Measurements from ENCODE around the gene PLXNC1.

PLXNC1 gene

DNA sequence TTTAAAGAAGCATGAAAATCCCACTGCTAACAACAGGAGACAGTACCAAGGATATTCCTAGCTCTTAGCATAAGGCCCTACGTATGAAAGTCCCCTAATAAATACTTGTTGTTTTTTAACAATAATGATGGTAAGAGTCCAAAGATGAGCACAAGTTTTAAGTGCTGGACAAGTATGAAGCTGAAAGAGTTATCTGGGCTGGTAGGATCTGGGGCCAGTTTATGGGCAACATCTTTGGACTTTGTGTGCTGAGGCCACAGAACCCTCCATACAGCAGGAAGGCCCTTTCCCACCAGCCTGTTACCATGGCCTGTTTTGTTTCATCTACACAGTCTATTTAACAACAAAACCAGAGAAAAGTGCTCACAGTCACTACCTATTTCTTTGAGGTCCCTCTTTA lies 12.5 kb upstream of the PLXNC1 start:
- no peak for DNase-seq

DNA sequence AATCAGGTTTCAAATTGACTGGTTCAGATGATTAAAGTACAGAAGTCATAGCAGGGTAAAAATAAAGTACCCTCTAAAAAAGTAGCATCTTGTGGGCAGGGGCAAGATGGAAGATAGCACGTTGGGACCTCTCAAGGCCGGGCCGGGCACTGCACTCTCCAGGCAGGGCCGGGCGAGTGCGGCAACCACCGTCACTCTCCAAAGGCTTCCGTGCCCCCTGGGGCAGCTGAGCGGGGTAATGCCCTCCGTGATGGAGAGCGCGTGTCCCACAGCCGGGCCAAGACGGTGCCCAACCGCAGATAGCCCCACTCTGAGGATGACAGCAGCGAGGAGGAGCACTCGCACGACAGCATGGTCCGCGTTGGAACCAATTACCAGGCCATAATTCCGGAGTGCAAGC lies 8.6 kb upstream of the PLXNC1 start:
- no peak for DNase-seq

DNA sequence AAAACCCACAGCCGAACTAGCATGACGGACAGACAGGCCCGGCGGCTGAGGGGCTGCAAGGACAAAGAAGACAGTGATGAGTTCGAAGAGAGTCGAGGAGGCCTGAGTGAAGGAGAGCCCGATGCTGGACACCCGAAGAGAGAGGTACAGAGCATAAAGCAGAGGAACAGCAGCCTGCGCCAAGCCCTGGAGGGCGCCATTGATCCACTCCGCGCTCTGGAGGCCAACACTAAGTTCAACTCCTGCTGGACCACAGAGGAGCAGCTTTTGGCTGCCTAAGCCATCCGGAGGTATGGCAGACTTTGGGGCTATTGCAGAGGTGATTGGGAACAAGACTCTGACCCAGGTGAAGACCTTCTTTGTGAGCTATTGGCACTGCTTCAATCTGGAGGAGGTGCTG lies 7.8 kb upstream of the PLXNC1 start:
- DNase-seq: peak; percentile 33 to 36

DNA sequence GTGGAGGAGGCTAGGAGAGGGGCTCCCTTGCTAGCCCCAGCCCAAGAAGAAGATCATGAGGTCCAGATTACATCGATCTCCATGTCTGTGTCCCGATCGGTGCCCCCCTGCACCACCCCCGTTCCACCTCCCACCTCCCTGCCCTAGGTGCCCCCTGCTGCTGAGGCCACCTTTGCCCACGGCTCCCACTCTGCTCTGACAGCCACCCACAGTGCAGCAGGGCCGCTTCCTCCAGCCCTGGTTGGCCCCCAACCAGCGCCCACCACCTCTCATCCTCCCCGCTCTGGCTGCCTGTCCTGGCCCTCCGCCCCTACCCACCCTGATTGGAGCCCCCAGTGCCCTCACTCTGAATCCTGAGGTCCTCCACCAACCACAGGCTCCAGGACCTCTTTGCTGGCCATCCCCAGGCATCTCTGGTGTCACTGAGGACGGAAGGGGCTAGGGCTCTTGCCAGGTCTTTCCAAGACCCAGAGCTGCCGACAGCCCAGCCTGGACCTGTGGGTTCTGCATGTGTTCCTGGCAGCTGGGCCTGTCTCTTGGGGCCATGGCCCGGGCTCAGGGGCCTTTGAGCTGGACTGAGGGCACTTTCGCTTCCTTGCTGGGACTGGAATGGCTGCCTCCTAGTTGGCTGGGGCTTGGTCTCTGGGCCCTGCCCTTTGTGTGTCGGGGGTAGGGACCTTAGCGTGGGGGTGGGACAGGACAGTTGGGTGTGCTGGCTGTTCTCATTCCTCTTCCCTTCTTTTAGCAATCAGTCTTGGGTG lies 7.2 kb upstream of the PLXNC1 start:
- DNase-seq: no peak

DNA sequence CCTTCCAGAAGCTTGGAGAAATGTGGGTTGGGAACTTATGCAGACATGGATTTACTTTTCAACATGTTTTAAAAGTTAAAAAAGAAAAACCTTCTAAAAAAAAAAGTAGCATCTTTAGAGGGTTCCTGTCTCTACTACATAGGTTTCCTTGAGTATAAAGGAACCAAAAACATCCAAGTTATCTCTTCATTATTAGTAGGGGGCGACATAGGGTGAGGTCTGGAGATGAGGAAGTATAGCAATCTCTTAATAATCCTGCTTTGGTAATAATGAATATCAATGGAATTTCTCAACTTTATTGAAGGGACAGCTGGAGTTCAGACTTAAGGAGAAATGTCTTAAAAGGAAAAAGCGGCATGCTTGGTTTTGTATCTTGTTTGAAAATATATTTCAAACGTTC lies 6.5 kb upstream of the PLXNC1 start:
- no peak for DNase-seq

DNA sequence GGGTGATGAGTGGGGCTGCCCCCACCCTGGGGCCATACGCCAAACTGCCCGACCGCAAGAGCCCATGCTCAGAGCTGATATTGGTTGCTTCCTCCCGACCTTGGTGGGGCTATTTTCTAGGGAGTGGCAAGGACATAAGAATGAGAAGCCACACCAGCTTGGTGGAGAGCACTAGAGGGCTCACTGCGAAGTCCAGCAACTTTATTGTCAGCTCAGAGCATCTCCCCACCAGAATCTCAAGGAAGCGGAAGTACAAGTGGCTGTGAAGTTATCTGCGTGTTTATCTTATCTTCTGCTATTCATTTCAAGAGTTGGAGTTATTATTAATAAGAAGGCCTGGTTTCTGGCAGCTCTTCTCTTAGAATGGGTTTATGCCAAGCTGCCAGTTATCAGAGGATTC lies 4.9 kb upstream of the PLXNC1 start:
- no peak for DNase-seq

DNA sequence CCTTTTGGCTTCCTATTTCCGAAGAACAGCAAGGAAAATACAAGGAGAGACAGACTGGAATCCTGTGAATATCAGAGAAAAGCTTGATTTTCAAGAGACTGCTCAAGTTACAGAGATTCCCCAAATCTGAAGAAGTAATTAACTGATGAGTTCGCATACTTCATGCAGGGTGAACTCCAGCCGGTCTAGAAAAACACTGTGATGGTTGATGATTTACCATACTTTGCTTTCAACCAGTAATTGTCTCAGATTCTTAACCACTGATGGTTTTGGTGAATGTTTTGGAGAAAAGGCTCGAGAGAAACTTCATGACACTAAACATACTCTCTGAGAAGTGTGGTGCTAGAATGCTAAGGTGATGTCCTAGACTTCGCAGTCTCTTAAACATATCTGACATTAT lies 4.4 kb upstream of the PLXNC1 start:
- DNase-seq: no peak

DNA sequence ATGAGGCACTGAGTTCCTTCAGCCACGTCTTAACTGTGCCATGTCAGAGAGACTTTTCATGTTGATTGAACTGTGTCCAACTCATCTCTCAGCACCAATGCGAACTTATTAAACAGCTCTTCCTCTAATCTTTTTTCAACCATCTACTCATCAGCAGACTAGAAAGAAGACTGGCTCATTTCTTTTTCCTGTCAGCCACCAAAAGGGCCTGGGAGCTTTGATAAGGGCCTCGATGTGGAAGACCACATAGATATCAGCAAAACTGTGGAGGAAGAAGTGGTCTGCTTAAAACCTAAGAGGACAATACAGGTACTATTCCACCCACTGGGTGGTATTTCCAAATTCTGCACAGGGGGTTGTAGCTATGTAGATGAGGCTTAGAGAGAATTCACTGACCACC lies 3.6 kb upstream of the PLXNC1 start:
- no peak for DNase-seq

DNA sequence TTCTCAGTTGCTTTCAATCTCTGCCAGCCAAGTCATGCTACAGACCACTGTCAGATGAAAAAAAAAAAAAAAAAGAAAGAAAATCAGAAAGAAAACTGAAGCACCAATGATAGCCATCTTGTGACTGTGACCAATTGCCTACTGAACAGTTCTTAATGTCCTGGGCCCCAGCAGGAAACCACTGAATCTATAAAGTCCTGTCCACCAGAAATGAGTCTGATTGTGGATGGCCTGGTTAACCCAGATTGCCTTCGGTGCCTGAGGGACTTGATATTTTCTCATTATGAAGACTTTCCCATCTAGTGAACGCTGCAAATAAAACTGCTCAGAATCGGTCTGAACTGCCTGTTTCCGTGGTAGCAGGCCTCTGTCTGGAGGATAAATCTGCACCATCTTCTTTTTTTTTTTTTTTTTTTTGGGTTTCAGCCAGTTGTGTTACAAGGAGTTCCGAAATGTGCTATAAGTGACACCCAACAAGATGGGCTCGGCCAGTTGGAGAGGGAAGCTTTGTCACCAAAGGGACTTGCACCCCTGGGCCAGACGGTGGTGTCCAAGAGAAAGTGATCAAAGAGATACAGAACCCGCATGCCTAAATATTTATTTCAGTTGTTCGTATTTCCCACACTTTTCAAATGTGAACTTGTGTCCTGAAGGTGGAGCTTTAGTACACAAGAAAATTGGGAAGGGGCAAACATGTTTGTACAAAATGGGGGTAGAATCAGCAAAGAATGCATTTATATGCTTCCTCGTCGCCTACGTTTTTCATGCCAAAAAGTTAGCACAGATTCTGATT lies 3.0 kb upstream of the PLXNC1 start:
- no peak for DNase-seq

DNA sequence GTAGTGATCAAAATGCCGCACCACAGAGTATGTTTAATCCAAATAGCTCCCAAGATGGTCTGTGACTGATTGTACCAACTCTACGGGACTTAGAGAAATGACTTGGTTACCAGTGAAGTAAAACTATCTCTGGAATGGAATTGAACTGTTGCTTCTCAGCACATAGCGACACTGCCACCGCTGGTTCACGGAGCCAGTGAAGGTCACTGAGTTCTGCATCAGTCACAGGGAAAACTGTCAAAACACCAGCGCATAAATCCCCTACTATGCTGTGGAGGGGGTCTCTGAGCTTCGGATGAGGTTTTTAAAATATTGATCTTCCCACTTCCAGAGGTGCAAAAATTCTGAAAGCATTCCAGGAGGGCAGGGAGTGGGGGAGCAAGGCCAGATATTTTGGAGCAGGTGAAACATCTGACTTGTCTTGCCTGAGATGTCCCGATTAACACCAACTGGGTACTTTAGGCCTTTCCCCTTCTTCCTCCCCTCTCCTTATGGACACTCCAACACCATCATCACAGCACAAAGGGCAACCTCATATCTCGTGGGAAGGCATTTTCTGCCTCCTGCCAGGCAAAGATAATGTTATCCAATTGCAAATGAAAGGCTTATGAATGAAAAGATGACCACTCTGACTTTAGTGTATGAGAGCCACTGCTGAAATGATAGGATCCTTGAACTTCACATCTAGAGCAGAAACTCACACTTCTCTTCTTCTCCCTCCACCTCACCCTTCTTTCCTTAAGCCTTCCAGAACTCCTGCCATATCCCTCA lies 2.0 kb upstream of the PLXNC1 start:
- DNase-seq: no peak

DNA sequence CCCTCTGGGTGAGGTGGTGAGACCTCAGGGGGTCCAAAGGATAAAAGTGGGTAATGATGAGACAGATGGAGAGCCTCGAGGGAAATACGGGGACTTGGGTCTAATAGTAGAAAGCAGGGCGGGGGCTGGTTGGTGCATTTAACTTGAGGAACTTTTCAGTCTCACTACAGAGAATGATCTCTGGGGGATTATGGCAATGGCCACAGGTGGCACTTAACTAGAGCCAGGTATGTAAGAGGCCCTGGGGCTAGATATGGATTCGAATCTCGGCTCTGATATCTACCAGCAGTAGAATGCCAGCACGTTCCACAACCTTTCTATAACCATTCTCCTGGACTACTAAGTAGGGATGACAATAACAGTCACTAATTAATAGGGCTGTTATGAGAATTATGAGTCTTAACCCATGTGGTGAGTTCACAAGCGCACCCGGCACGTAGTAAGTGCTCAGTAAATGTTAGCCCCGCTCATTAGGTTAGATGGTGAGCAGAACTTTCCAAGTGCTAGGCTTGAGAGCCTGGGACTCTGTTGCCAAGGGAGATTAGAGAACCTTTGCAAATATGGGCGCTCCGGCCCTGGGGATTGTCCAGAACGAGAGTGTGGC lies 888 bp upstream of the PLXNC1 start:
- no peak for DNase-seq

DNA sequence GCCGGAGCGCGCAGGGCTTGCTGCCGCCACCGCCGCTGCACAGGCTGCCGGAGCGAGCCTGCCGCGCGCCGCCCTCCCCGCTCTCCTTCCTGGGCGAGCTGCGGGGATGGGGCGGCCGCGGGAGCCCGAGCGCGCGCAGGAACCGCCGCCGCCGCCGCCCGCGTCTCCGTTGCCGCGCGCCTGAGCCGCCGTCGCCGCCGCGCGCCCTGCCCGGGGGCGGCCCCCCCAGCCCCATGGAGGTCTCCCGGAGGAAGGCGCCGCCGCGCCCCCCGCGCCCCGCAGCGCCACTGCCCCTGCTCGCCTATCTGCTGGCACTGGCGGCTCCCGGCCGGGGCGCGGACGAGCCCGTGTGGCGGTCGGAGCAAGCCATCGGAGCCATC lies 352 bp downstream of the PLXNC1 start:
- DNase-seq: no peak

DNA sequence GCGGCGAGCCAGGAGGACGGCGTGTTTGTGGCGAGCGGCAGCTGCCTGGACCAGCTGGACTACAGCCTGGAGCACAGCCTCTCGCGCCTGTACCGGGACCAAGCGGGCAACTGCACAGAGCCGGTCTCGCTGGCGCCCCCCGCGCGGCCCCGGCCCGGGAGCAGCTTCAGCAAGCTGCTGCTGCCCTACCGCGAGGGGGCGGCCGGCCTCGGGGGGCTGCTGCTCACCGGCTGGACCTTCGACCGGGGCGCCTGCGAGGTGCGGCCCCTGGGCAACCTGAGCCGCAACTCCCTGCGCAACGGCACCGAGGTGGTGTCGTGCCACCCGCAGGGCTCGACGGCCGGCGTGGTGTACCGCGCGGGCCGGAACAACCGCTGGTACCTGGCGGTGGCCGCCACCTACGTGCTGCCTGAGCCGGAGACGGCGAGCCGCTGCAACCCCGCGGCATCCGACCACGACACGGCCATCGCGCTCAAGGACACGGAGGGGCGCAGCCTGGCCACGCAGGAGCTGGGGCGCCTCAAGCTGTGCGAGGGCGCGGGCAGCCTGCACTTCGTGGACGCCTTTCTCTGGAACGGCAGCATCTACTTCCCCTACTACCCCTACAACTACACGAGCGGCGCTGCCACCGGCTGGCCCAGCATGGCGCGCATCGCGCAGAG lies 873 bp downstream of the PLXNC1 start:
- DNase-seq: peak; percentile 21 to 30

DNA sequence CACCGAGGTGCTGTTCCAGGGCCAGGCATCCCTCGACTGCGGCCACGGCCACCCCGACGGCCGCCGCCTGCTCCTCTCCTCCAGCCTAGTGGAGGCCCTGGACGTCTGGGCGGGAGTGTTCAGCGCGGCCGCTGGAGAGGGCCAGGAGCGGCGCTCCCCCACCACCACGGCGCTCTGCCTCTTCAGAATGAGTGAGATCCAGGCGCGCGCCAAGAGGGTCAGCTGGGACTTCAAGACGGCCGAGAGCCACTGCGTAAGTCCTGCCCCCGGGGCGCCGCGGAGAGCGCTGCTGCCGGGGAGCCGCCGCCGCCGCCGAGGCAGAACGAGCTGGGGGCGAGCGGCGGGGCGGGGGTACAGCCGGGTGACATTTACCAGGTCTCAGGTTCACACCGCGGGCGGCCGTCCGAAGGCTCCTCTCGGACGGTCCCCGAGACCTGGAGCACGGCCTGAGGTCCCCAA lies 1.4 kb downstream of the PLXNC1 start:
- DNase-seq: peak in 1 of 2 experiments; percentile 5

DNA sequence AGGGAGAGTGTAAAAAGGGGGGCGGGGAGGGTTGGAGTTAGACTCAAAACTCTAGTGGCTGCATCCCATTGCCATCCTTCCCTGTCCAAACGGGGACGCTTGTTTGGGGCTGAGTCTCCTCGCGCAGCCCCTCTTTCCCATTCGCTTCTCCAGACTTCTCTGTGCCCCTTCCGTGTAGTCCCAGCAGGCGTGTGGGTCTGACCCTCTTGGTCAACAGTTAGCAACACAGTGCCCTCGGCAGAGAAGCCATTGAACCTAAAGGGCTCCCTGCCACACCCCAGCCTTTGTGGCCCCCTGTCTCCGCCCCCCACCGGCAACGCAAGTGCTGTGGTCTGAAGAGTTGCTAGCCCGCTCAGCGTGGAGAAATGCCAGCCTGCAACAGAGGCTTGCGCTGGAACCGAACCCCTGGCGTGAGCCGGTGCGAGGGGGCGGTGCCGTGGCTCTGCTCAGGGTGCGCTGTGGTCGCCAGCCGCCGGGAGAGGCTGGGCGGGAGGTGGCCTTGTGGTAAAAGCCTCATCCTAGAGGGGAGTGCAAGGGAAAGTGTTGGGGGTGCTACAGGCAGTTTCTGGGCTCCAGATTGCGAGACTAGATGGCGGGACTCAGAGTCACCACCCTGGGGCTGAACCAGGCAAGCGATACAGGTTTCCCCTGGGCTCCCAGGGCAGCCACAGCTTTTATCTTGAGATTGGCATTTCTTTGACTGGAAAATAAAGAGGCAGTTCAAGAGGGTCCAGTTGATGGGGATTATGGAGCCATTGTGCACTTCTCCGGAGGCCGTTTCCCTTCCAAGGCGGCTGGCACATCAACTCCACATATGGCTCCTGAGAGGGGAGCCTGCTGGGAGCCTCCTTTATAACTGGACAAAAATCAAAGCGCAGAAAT lies 2.1 kb downstream of the PLXNC1 start:
- peak; percentile 22 to 23 for DNase-seq

DNA sequence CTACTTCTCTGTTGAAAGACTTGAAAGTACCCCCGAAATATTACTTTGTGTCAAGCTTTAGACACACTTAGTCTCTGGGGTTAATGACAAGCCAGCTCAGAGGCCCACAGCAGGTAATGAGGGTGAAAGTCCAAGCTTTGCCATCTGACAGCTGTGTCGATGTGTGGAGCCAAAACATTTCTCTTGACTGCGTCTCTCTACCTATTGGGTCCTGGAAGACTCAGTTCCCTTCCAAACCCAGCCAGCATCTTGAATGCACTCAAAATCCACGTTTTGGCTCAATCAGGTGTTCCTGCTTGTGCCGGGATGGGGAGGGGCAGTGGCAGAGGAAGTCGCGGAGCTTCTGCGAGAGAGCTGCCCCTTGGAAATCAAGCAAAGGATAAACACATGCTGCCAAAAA lies 3.2 kb downstream of the PLXNC1 start:
- no peak for DNase-seq

DNA sequence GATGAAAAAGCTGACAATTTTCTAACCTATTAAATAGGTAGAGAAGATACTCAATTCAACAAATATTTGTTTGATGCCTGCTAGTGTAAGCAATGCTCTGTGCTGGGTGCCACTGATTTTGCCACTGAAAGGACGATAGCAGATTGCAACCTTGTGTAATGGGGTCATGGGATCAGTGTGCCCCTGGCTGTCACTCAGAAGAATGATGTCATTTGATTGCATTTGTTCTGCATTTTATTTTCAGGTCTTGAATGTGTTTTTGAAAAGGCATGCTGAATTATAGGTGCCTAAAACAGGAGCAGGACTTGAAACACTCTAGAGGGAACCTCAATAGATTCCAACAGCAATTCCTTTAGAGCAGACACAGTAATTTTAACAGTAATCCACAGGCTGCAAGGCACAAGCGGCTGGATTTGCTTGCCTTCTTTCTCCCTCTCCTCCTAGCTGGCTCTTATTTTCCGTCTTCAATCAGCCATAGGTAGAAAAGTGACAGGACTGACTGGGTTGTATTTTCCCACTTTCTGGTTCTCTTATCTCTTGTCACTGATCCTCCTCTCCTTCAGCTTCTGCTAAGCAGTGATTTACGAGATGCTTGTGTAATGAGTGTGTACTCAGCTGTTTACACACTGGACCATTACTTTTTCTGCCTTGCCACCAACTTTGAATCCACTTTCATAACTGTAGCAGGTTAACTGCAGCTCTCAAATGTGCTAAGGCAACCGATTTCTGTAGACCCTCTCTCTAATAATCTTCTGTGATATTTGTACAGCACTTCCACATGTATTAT lies 4.1 kb downstream of the PLXNC1 start:
- DNase-seq: no peak

DNA sequence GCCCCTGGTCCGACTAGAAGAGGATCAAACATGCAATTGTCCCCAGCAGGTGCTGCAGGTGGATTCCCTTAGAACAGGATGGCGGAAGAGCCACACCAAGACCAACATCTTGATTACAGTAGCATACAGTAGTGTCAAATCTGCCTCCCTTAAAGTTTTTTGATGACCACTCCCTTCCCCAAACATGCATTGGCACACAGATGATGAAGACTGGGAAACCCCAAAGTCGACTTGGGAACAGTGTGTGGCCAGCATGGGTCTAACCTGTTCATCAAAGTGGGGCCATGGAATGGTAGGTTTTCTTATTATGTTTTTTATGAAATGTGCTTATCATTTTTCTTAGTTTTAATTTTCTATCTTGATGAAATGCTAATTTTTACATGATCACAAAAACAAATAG lies 8.8 kb downstream of the PLXNC1 start:
- DNase-seq: no peak

DNA sequence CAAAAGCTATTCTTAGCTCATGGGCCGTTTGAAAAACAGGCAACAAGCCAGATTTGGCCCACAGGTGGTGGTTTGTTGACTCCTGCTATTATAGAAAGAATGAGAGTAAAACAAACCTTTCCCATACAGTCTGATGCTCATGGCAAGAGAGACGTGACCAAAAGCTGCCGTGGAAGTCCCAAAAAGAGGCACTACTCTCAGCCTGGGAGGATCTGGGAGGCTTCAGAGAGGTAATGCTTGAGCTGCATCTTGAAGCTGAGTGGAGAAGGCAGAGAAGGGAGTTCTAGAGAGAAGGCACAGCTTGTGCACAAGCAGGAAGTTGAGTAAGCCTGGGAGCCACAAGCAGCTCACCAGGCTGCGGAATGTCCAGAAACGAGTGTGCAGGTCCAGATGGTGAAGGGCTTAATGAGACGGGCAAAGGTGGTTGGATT lies 9.6 kb downstream of the PLXNC1 start:
- no peak for DNase-seq

DNA sequence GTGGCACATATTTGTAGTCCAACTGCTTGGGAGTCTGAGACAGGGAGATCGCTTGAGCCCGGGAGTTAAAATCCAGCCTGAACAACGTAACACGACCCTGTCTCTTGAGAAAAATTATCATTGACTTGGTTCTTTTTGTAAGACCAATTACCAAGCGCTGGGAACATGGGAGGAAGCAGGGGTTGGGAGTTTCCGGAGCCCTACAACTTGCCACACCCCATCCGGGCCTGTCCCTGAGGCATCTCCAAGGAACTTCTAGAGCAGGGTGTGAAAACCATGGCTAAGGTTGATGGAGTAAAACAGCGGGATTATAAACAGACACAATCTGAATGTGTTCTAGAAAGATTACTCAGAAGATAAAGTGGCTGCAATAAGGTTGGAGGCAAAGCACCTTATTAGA lies 10.3 kb downstream of the PLXNC1 start:
- no peak for DNase-seq

DNA sequence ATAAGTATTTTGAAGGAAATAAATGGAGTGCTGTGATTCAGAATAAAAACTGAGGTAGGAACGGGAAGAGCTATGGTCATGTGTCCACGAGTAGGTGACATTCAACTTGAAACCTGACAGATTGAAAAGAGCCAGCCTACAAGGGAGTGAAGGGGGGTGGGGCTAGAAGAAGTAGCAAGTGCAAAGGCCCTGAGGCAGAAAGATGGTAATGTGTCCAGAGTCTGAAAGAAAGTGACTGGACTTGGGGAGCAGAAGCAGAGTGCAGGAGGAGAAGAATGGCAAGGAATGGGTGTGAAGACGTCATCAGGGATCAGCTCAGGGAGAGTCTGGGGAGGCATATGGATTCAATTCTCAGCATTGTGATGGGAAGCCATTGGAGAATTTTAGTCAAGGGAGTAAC lies 13.7 kb downstream of the PLXNC1 start:
- DNase-seq: no peak
